ENCODE measurements around the gene NAA10.

- no peak for TF ChIP-seq CTCF (IDR thresholded peaks at IDR 0.05)
- TF ChIP-seq POLR2A (IDR thresholded peaks at IDR 0.05): no peak
Measured at GRCh38 chrX:153888344-153888743, 46.5 kb downstream of the NAA10 start.

Measured in thyroid gland (tissue), 4 donors.